ENCODE data around the gene TMEM239.

TMEM239 gene

GRCh38 chr20:2833761-2834160 lies 17.6 kb downstream of the TMEM239 start:
- Histone ChIP-seq H3K36me3 (ENCODE audit: control insufficient read depth, insufficient read depth, low read length) (no peaks in the 10 kb centered on the region; the same call in 1 of the 2 replicates), H3K27me3 (replicated peaks; ENCODE audit: control insufficient read depth, insufficient read depth, low read length) (no peaks in the 10 kb centered on the region), H3K4me3 (replicated peaks; ENCODE audit: low read depth, low read length) (no peak overlapping the region)
- TF ChIP-seq CTCF (IDR thresholded peaks at IDR 0.05; ENCODE audit: insufficient read depth, low read length, poor library complexity, severe bottlenecking) = no peak
- DNase-seq (ENCODE audit: extremely low read depth, insufficient read length) = no peak

DNA sequence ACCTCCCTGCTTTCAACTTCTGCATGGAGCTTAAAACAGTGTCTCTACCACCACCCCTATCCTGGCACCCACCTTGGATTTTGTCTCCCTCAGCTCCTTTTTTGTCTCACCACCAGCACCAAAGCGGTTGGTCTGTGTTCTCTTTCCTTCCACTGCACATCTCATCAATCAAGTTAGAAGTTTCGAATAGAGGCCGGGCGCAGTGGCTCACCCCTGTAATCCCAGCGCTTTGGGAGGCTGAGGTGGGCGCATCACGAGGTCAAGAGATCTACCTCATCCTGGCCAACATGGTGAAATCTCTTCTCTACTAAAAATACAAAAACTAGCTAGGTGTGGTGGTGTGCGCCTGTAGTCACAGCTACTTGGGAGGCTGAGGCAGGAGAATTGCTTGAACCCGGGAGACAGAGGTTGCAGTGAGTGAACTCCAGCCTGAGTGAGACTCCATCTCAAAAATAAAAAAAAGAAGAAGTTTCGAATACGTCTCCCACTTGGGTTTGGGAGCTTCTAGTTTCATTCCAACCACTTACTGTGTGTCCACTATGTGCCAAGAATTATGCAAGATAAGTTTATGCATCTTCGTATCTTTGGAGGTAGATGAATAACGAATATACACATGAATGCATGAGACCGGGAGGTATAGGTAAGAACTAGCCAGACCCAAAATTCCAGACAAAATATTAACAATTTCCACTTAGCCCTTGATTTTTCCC lies 18.4 kb downstream of the TMEM239 start:
- no peak for DNase-seq (ENCODE audit: extremely low read depth, insufficient read length)
- no peak for TF ChIP-seq CTCF (IDR thresholded peaks at IDR 0.05; ENCODE audit: insufficient read depth, low read length, poor library complexity, severe bottlenecking)
- Histone ChIP-seq H3K4me3 (replicated peaks; ENCODE audit: low read depth, low read length) (no peak overlapping the region), H3K36me3 (ENCODE audit: control insufficient read depth, insufficient read depth, low read length) (no peaks in the 10 kb centered on the region; the same call in 1 of the 2 replicates), H3K27me3 (replicated peaks; ENCODE audit: control insufficient read depth, insufficient read depth, low read length) (no peaks in the 10 kb centered on the region)

DNA sequence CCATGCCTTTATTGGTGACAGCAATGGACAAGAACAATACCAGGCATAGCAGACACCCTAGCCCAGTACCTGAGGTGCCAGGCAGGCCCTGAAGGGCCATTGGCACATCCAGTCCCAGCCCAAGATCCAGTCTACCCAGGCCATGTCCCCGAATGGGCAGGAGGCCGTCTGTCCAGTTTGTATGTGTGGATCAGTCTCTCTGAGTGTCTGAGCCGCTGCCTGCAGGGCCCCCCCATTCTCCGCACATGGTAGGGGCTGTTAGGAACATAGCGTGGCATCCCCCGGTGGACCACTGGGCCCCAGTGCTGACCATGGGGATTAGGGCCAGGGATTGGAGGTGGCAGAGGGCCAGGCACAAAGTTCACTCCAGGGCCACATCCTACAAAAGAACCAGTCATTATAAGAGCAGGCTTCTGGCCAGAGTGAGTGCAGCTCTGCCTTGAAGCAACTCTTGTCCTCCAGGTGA lies 19.2 kb downstream of the TMEM239 start:
- no peaks in the 10 kb centered on the region; the same call in 1 of the 2 replicates for H3K36me3 ChIP-seq (ENCODE audit: control insufficient read depth, insufficient read depth, low read length)
- no peak overlapping the region for H3K4me3 ChIP-seq (replicated peaks; ENCODE audit: low read depth, low read length)
- no peak for TF ChIP-seq CTCF (IDR thresholded peaks at IDR 0.05; ENCODE audit: insufficient read depth, low read length, poor library complexity, severe bottlenecking)
- no peak for DNase-seq (ENCODE audit: extremely low read depth, insufficient read length)
- no peaks in the 10 kb centered on the region for H3K27me3 ChIP-seq (replicated peaks; ENCODE audit: control insufficient read depth, insufficient read depth, low read length)

GRCh38 chr20:2836035-2836434 lies 19.9 kb downstream of the TMEM239 start:
- H3K27me3 ChIP-seq (replicated peaks; ENCODE audit: control insufficient read depth, insufficient read depth, low read length) = no peaks in the 10 kb centered on the region
- H3K36me3 ChIP-seq (ENCODE audit: control insufficient read depth, insufficient read depth, low read length) = no peaks in the 10 kb centered on the region; the same call in 1 of the 2 replicates
- no peak overlapping the region for H3K4me3 ChIP-seq (replicated peaks; ENCODE audit: low read depth, low read length)
- no peak for DNase-seq (ENCODE audit: extremely low read depth, insufficient read length)
- no peak for TF ChIP-seq CTCF (IDR thresholded peaks at IDR 0.05; ENCODE audit: insufficient read depth, low read length, poor library complexity, severe bottlenecking)

DNA sequence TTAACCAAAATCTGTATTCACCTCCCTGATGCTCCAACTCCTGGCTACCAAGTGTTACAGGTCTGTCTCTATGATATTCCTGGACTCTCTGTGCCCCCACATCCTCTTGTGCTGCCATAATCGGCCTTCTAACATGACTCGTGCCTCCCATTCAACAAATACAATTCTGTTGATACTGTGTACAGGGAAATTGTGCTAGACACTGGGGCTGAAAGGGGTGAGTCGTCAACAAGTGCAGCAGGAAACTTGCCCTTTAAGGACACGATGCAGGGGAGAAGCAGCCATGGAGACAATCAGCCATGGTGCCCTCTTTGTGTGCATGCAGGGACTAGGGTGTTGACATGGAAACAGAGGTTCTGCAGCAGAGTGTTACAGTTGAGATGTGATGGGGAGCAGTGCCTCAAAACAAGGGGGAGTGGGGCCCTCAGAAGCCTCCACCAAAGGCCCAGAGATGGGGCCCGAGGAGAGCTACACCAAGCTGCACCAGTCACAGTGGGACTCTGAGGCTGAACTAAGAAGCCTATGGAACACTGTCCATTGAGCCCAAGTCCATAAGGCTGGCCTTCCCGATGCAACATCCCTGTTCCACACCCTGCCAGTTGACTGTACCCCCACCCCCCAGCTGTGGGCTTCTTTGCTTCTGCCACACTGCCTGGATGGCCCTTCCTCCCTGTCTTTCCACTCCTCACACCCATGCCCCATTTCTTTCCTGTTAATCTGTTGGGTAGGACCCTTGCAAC lies 21.2 kb downstream of the TMEM239 start:
- no peaks in the 10 kb centered on the region for H3K27me3 ChIP-seq (replicated peaks; ENCODE audit: control insufficient read depth, insufficient read depth, low read length)
- H3K36me3 ChIP-seq (ENCODE audit: control insufficient read depth, insufficient read depth, low read length) = no peaks in the 10 kb centered on the region; the same call in 1 of the 2 replicates
- TF ChIP-seq CTCF (IDR thresholded peaks at IDR 0.05; ENCODE audit: insufficient read depth, low read length, poor library complexity, severe bottlenecking) = no peak
- H3K4me3 ChIP-seq (replicated peaks; ENCODE audit: low read depth, low read length) = no peak overlapping the region
- no peak for DNase-seq (ENCODE audit: extremely low read depth, insufficient read length)
